ENCODE data around the gene GABRB1. TPM values are rescaled to one million over a fixed set of nuclear protein-coding genes. Genes with fewer than 3 reads are reported as not detected.

GABRB1 gene
- total RNA-seq: 85.6 TPM

- peak; percentile 22 to 30 for DNase-seq (ENCODE audit: low spot score in 2 of 2)
- FAIRE-seq: no peak
These were observed at the start of gene GABRB1 for GRCh38 chr4:47031011-47031678. Gene GABRB1, plus strand, starts transcription at chr4:47031567.

GRCh38 chr4:46984781-46985180 lies 46.6 kb upstream of the GABRB1 start:
- DNase-seq (ENCODE audit: low spot score in 2 of 2) (no peak), FAIRE-seq (no peak)

GRCh38 chr4:46986922-46987638 lies 44.3 kb upstream of the GABRB1 start:
- no peak for DNase-seq (ENCODE audit: low spot score in 2 of 2)
- no peak for FAIRE-seq

GRCh38 chr4:46992338-46992737 lies 39.0 kb upstream of the GABRB1 start:
- FAIRE-seq: no peak
- no peak for DNase-seq (ENCODE audit: low spot score in 2 of 2)

- FAIRE-seq: no peak
- DNase-seq (ENCODE audit: low spot score in 2 of 2): no peak
These were observed 38.0 kb upstream of the GABRB1 start, which contains the start of gene GABRA4 for GRCh38 chr4:46993075-46994006. Gene GABRA4, minus strand, starts transcription at chr4:46993581. Its CDS starts 157 bp downstream, at chr4:46993424.

- FAIRE-seq (no peak), DNase-seq (ENCODE audit: low spot score in 2 of 2) (no peak)
These were observed 37.4 kb upstream of the GABRB1 start for GRCh38 chr4:46994007-46994405.

- FAIRE-seq: no peak
- DNase-seq (ENCODE audit: low spot score in 2 of 2): no peak
These were observed 31.8 kb upstream of the GABRB1 start for GRCh38 chr4:46999566-46999965.

- DNase-seq (ENCODE audit: low spot score in 2 of 2): no peak
- FAIRE-seq: no peak
These were observed 31.0 kb upstream of the GABRB1 start for GRCh38 chr4:47000406-47000805.

GRCh38 chr4:47002580-47002979 lies 28.8 kb upstream of the GABRB1 start:
- DNase-seq (ENCODE audit: low spot score in 2 of 2): no peak
- FAIRE-seq: no peak

GRCh38 chr4:47010347-47010911 lies 20.9 kb upstream of the GABRB1 start:
- FAIRE-seq (no peak), DNase-seq (ENCODE audit: low spot score in 2 of 2) (no peak)

GRCh38 chr4:47010912-47011446 lies 20.4 kb upstream of the GABRB1 start:
- FAIRE-seq: no peak
- no peak for DNase-seq (ENCODE audit: low spot score in 2 of 2)

GRCh38 chr4:47012676-47013075 lies 18.7 kb upstream of the GABRB1 start:
- no peak for FAIRE-seq
- no peak for DNase-seq (ENCODE audit: low spot score in 2 of 2)

- FAIRE-seq: no peak
- no peak for DNase-seq (ENCODE audit: low spot score in 2 of 2)
These were observed 18.0 kb upstream of the GABRB1 start for GRCh38 chr4:47013373-47013772.

GRCh38 chr4:47017081-47017480 lies 14.3 kb upstream of the GABRB1 start:
- FAIRE-seq: no peak
- no peak for DNase-seq (ENCODE audit: low spot score in 2 of 2)

- FAIRE-seq (no peak), DNase-seq (ENCODE audit: low spot score in 2 of 2) (no peak)
These were observed 13.9 kb upstream of the GABRB1 start for GRCh38 chr4:47017494-47017893.

- FAIRE-seq (no peak), DNase-seq (ENCODE audit: low spot score in 2 of 2) (no peak)
These were observed 511 bp downstream of the GABRB1 start for GRCh38 chr4:47031751-47032404.

- no peak for FAIRE-seq
- peak; percentile 21 to 48 for DNase-seq (ENCODE audit: low spot score in 2 of 2)
These were observed 1.2 kb downstream of the GABRB1 start for GRCh38 chr4:47032405-47033106.

- DNase-seq (ENCODE audit: low spot score in 2 of 2): no peak
These were observed 6.9 kb downstream of the GABRB1 start for GRCh38 chr4:47038263-47038662.

GRCh38 chr4:47040828-47041227 lies 9.5 kb downstream of the GABRB1 start:
- no peak for DNase-seq (ENCODE audit: low spot score in 2 of 2)
- no peak for FAIRE-seq

More at GRCh38 chr4:47038263-47038662, 6.9 kb downstream of the GABRB1 start:
- no peak for FAIRE-seq

Data from frontal cortex (tissue), 4 donors.